ENCODE results near the gene OSBPL3. TPM values are rescaled to one million over a fixed set of nuclear protein-coding genes. Genes with fewer than 3 reads are reported as not detected.

OSBPL3 gene
- polyA plus RNA-seq, 1 donor from 2014 or later = 0.26 TPM

DNA sequence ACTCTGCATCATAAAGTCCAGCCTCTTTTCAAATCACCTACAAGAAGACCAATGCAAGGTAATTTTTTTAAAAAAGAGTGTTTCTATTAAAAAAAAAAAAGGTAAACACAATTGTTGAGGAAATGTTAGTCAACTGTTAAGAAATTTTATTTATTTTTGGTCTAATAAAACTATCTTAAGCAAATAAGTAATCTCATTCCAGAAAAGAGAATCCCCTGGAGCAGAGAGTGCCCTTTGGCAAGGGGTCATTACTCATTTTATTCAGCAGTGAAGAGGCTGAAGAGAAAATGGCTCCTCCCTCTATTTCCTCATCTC is 159.3 kb downstream of the OSBPL3 start:
- Histone ChIP-seq H4K20me1 (ENCODE audit: insufficient read depth) (no peaks in the 10 kb centered on the region), H3K27me3 (ENCODE audit: insufficient read depth, low read depth, low read length) (no peaks in the 10 kb centered on the region), H2AFZ (ENCODE audit: low read depth, low read length) (no peak overlapping the region), H3K27ac (ENCODE audit: low read length) (no peak overlapping the region), H3K4me3 (ENCODE audit: low read length) (no peak overlapping the region), H3K9ac (ENCODE audit: low read length) (no peak overlapping the region), H3K9me3 (ENCODE audit: low read length) (no peaks in the 10 kb centered on the region), H3F3A (ENCODE audit: insufficient read depth, low read length, poor library complexity, severe bottlenecking) (no peaks in the 10 kb centered on the region), H3K79me2 (replicated peaks; ENCODE audit: insufficient read depth, low read length) (no peaks in the 10 kb centered on the region), H3K9me2 (ENCODE audit: insufficient read depth, low read length) (no peaks in the 10 kb centered on the region), H3K4me2 (ENCODE audit: low read length) (no peak overlapping the region), H3K36me3 (ENCODE audit: insufficient read depth, low read length) (no peaks in the 10 kb centered on the region)
- no peak for TF ChIP-seq RAD21 (conservative IDR thresholded peaks at IDR 0.05)
- TF ChIP-seq MXI1 (conservative IDR thresholded peaks at IDR 0.05; ENCODE audit: poor library complexity, severe bottlenecking) = no peak
- TF ChIP-seq, protein P1, sequence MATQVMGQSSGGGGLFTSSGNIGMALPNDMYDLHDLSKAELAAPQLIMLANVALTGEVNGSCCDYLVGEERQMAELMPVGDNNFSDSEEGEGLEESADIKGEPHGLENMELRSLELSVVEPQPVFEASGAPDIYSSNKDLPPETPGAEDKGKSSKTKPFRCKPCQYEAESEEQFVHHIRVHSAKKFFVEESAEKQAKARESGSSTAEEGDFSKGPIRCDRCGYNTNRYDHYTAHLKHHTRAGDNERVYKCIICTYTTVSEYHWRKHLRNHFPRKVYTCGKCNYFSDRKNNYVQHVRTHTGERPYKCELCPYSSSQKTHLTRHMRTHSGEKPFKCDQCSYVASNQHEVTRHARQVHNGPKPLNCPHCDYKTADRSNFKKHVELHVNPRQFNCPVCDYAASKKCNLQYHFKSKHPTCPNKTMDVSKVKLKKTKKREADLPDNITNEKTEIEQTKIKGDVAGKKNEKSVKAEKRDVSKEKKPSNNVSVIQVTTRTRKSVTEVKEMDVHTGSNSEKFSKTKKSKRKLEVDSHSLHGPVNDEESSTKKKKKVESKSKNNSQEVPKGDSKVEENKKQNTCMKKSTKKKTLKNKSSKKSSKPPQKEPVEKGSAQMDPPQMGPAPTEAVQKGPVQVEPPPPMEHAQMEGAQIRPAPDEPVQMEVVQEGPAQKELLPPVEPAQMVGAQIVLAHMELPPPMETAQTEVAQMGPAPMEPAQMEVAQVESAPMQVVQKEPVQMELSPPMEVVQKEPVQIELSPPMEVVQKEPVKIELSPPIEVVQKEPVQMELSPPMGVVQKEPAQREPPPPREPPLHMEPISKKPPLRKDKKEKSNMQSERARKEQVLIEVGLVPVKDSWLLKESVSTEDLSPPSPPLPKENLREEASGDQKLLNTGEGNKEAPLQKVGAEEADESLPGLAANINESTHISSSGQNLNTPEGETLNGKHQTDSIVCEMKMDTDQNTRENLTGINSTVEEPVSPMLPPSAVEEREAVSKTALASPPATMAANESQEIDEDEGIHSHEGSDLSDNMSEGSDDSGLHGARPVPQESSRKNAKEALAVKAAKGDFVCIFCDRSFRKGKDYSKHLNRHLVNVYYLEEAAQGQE (IDR thresholded peaks at IDR 0.05; ENCODE audit: borderline replicate concordance) = no peak
- no peak for TF ChIP-seq POLR2AphosphoS5 (IDR thresholded peaks at IDR 0.05)
- no peak for TF ChIP-seq TAF1 (IDR thresholded peaks at IDR 0.05; ENCODE audit: low read depth)
- no peak for TF ChIP-seq SMC3 (conservative IDR thresholded peaks at IDR 0.05; ENCODE audit: poor library complexity)
- TF ChIP-seq, protein P2, sequence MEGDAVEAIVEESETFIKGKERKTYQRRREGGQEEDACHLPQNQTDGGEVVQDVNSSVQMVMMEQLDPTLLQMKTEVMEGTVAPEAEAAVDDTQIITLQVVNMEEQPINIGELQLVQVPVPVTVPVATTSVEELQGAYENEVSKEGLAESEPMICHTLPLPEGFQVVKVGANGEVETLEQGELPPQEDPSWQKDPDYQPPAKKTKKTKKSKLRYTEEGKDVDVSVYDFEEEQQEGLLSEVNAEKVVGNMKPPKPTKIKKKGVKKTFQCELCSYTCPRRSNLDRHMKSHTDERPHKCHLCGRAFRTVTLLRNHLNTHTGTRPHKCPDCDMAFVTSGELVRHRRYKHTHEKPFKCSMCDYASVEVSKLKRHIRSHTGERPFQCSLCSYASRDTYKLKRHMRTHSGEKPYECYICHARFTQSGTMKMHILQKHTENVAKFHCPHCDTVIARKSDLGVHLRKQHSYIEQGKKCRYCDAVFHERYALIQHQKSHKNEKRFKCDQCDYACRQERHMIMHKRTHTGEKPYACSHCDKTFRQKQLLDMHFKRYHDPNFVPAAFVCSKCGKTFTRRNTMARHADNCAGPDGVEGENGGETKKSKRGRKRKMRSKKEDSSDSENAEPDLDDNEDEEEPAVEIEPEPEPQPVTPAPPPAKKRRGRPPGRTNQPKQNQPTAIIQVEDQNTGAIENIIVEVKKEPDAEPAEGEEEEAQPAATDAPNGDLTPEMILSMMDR (IDR thresholded peaks at IDR 0.05; ENCODE audit: poor library complexity, severe bottlenecking) = no peak
- TF ChIP-seq EP300 (conservative IDR thresholded peaks at IDR 0.05; ENCODE audit: poor library complexity, severe bottlenecking) = no peak
- TF ChIP-seq EZH2 (IDR thresholded peaks at IDR 0.05; ENCODE audit: borderline replicate concordance, insufficient read depth, low read length, poor library complexity, severe bottlenecking) = no peak

DNA sequence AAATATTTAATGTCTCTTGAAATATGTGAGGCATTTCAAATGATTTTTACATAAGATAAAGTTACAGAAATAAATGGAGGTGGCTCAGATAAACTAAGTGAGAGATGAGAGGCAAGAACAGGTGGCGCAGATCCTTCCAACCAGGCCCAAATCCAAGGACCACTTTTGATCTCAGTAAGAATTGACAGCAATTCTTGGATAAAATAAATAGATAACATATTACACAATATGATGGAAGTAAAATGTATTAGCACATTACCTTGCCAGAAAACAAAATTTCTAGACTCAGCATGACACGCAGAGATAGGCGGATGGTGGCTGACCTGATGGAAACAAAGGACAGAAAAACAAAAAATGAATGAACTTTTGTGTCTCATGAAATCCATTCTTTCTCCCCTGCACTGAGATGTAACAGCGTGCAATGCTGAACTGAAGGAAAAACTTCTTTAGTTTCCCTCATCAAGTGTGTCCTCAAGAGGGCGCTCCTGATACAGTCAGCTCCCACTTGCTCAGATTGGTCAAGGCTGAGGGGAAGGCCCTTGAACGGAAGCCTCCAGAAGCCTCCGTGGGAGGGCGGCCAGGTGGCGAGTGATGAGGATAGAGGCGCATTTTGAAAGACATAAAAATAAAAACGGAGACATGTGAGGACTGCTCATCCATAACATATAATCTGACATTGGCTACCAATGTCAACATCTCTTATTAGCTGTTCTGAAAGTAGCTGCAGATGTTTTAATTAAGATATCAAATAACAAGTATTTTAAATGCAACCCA is 159.9 kb downstream of the OSBPL3 start:
- H3F3A ChIP-seq (ENCODE audit: insufficient read depth, low read length, poor library complexity, severe bottlenecking) = no peaks in the 10 kb centered on the region
- H3K4me3 ChIP-seq (ENCODE audit: low read length) = no peak overlapping the region
- H4K20me1 ChIP-seq (ENCODE audit: insufficient read depth) = no peaks in the 10 kb centered on the region
- H3K9me3 ChIP-seq (ENCODE audit: low read length) = no peaks in the 10 kb centered on the region
- H3K9ac ChIP-seq (ENCODE audit: low read length) = no peak overlapping the region
- H3K79me2 ChIP-seq (replicated peaks; ENCODE audit: insufficient read depth, low read length) = no peaks in the 10 kb centered on the region
- no peaks in the 10 kb centered on the region for H3K27me3 ChIP-seq (ENCODE audit: insufficient read depth, low read depth, low read length)
- H3K9me2 ChIP-seq (ENCODE audit: insufficient read depth, low read length) = no peaks in the 10 kb centered on the region
- H2AFZ ChIP-seq (ENCODE audit: low read depth, low read length) = no peak overlapping the region
- H3K27ac ChIP-seq (ENCODE audit: low read length) = no peak overlapping the region
- TF ChIP-seq RAD21 (conservative IDR thresholded peaks at IDR 0.05) (peak; percentile 82), TAF1 (IDR thresholded peaks at IDR 0.05; ENCODE audit: low read depth) (no peak), SMC3 (conservative IDR thresholded peaks at IDR 0.05; ENCODE audit: poor library complexity) (peak; percentile 86), MXI1 (conservative IDR thresholded peaks at IDR 0.05; ENCODE audit: poor library complexity, severe bottlenecking) (no peak)
- TF ChIP-seq, protein P2 (IDR thresholded peaks at IDR 0.05; ENCODE audit: poor library complexity, severe bottlenecking) = peak; percentile 80
- no peaks in the 10 kb centered on the region for H3K36me3 ChIP-seq (ENCODE audit: insufficient read depth, low read length)
- H3K4me2 ChIP-seq (ENCODE audit: low read length) = no peak overlapping the region

Data from neural cell (in vitro differentiated cells).